Limb (tissue), 2 donors: ENCODE data around the gene KLF9.

Experiments used
- DNase-seq, 2 donors: peaks; one replicate each; pipeline ENCODE4 v3.0.0-alpha.2; 2016; ENCODE audit errors: extremely low spot score in 2 of 2

Gene KLF9

DNA sequence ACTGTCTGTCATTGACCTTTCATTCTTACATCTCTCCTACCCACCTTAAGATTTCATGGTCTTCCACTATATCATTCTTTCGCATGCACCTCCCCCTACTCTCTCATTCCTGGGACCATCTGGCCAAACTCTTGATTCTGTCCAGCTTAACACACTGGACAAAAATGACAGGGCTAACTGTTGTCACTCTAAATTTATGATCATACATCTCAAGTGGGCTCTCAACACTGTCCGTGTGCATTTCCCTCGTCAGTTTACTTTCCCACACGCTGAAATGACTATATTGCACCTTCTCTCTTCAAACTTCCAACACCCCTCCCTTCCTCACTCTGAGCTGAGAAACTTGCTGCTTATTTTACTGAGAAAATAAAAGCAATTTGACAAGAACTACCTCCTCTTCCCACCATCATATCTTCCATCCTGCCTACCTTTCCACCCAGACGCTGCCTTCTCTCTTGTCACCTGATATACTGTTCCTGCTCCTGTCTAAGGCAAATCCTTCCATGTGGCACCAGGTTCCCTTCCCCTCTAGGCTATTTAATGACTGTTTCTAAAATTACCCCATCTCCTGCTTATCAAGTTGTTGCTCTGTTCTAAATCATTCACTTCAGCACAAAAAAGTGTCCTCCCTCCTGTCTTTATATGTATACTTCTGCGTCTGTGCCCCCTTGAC, 8.1 kb upstream of the KLF9 start:
- DNase-seq: no peak

DNA sequence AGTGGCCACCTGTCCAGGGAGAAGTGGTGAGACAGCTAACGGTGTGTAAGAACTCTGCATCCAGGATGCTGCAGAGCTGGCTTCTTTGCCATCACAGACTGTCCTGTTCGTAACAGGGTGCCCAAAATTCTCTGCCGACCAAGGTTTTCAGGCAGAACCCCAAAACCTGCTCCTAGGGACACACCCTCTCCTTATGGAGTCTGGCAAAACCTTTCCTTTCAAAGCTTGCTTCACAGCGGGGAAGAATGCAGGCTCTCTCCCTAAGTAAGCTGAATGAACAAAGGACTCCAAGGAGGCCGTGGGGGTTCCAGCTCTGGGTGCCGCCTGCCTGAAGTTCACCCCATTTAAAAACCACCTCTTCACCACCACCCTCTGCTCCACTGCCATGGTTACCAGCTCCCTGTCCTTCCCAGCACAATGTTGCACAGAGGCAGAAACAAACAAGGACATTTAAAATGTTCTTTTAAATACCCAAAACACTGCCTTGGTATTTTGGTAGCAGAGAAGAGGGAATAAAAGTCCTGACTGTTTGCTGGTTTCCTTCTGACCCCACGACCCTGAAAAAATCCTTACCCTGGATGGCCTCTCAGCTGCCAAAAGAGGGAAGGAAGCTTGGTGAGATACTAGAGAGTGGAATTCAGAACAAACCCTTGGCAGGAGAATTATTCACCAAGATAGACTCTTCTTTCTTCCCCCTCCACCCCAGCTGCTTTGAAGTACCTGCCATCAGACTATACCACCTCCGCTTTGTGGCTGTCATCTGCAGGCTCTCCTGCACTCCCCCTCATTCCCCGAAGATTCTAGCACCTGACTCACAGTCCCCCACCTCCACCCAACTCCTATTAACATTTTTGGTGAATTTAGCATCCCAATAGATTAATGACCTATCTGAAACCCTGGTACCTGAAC, 7.1 kb upstream of the KLF9 start:
- DNase-seq: no peak

GRCh38 chr9:70420441-70421271, 6.2 kb upstream of the KLF9 start:
- peak; percentile 61 to 87 for DNase-seq

- peak; percentile 54 to 83 for DNase-seq
Observed at GRCh38 chr9:70419556-70420440, 5.3 kb upstream of the KLF9 start.

DNA sequence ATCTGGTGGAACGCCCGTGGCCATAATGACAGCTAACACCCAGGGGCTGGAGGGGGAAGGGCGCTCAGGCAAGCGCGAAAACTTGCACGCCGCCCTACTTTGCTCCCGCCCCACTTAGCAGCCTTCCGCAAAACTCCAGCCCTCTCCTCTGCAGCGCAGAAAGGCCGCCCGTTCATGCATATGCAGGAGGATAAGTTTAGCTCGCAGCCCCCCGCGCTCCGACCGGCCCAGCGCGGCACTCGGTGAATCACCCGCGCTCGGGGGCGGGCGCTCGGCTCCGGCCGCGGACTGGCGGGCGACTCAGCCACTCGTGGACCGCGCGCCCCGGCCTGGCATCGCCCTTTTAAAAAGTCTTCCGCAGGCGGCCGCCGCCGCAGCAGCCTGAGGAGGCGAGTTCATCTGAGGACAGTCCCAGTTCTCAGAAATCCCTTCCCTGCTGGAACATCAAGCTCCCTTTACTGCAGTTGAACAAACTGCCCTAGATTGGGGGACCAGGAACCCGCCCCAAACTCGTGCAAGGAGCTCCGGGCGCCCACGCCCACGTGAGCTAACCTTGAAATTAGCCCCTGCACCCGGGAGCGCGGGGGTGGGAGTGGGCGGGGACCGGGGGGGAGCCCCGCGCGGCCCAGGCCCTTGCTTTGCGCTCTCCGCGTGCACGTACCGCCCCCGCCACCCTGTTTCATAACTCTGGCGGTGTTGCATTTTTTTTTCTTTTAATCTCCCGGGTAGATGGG, 4.5 kb upstream of the KLF9 start:
- peak; percentile 89 for DNase-seq

DNA sequence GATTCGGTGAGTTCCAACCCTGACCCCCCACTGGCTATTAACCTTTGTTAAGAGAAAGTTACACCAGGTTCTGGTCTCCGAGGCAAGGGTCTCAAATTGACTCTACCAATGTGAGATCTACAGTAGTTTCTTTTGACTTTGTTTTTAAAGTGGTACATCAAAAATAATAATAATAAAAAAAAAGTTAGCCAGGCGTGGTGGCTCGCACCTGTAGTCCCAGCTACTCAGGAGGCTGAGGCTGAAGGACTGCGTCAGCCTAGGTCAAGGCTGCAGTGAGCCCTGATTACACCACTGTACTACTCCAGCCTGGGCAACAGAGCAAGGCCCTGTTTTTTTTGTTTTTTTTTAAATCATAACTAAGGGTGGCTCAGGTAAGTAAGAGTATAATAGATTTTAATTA, 1.0 kb upstream of the KLF9 start:
- no peak for DNase-seq

DNA sequence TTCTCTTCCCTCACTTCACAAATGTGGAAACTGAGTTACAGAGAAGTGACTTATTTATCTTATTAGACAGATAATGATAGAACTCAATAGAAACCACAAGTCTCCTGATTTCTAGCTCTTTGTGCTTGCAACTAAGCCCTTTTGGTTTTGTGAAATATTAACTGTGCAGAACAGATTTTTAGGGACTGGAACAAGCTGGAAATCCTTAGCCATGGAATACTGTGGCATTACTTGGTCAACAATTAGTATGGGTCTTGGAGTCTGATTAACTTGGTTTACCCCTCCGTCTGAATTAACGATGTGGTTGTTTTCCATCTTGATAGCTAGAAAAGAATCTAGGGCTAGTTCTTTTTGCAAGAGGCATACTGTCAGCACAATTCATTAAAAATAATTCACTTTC, 584 bp upstream of the KLF9 start:
- DNase-seq: no peak

DNA sequence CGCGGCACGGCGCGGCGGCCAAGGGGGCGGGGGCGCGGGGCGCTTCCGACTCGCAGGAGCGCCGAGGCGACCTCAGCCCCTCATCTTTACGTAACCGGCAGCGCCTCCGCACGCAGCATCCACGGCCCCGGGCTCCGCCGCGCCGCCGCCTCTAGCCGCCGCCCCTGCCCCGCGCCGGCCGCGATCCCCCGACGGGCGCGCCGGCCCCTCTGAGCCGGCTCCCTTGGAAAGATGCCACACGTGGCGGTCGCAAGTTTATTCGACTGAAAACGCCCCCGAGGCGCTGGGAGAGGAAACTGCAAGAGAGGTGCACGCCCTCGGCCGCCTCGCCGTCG, 1.0 kb downstream of the KLF9 start:
- no peak for DNase-seq

DNA sequence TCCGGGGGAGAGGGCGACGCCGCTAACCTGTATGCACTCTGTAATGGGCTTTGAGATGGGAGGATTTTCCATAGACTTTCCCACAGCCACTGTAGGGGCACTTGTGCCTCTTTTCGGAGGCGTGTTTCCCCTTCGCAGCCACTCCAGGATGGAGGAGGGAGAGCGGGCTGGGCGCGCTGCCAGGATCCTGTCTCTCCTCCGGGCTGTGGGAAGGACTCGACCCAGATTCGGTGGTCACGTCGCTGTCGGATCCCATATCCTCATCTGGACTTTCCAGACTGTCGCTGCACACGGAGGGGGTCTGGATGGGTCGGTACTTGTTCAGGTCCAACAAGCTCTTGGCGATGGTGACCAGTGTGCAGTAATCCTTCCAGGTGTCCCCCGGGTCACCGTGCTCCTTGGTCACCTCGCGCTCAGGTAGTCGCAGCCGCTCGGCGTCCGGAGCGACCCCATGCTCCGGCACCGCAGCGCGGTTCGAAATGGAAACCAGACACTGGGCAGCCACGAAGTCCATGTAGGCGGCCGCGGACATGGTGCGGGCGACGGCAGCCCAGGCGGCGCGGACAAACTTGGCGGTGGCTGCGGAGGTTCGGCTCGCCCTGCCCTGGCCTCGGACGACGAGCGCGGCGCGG, 1.5 kb downstream of the KLF9 start:
- peak; percentile 44 to 85 for DNase-seq

DNA sequence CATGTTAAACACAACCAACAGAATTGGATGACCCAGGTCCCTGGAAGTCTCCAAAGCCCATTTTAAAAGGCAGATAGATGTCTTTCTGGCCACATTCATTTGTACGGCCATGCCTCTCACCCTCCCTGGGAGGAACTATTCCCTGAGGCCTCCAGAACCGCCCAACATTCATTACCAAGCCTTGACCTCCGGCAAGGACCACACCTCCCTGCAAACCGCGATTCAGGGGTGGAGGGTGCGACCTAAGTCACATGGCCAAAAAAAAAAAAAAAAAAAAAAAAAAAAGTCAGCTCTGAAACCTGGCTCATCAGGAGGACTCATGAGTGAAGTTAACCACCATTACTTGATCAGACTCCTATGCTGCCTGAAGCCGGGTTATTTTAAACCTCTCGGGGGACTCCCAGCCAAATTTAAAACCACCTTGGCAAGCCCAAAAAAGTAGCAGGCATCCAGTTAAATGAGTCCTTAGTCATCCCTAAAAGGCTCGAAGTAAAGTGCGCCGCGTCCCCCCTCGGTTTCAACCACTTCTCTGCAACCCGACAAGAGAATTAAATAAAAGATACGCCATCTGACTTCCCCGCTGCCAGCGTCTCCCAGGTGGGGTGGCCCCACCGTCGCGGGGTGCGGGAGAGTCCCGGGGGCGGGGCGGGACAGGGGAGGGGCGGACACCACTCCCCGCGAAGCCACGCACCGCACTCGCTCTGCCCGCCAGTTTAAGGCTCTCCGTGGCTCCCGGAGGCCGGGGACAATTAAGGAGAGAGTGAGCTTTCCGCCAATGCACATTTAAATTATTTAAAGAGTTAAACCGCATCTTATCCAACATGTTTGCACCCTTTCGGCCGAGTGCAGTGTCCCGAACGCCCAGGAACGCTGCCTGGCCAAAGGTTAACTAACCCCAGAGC, 2.3 kb downstream of the KLF9 start:
- peak in 1 of 2 donors; percentile 54 for DNase-seq

DNA sequence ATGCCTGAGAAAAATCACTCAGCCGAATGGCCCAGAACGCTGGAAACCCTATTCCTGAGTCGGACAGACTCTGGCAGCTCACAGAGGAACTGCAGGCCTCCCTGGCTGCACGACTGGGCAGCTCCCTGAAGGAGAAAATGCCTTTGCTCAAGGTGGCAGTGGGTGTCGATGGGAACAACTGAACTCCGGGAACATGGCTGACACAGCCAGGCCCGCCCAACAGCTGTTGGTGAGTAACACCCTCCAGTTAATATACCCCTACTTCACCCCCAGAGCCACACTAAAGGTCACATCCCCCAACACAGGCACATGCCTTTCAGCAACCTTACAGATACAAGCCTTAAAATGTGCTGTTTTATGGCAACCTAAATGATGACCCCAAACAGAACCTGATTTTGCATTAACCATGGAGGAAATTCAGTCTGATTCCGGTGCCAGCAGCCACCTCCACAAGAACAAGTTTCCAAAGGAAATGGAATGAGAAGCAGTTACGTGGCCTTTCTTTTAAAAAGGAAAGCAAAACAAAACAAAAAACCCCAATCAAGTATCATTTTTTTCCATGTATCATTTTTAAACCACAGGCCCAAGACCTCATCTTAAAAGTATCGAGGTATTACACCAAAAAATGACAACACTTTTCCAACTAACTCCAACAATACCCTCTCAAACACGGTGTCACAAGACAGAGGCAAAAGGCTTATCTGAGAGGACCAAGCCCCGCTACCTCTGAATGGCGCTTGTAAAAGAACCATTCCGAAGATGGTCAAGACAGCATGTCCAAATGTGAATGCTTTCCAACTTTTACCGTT, 3.1 kb downstream of the KLF9 start:
- DNase-seq: no peak

DNA sequence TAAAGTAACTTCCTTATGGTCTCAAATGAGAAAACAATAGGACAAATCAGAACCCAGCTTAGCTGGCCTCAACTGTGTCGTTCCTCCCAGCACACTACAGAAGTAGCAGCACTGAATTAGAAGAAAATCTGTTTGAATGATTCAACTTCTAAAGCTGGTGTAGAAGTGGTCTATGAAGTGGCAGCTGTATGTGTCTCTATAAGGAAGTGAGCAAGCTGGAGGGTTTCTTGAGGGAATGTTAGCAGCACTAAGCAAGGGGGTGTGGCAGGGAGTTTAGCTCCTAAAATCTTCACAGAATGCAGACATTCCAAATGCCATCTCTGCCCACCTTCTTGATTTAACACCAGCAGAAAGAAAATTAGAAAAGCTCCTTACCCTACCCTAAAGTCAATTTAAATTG, 4.1 kb downstream of the KLF9 start:
- DNase-seq: no peak

GRCh38 chr9:70409800-70410199, 4.7 kb downstream of the KLF9 start:
- DNase-seq: no peak

- DNase-seq: no peak
Observed at GRCh38 chr9:70409280-70409679, 5.2 kb downstream of the KLF9 start.

DNA sequence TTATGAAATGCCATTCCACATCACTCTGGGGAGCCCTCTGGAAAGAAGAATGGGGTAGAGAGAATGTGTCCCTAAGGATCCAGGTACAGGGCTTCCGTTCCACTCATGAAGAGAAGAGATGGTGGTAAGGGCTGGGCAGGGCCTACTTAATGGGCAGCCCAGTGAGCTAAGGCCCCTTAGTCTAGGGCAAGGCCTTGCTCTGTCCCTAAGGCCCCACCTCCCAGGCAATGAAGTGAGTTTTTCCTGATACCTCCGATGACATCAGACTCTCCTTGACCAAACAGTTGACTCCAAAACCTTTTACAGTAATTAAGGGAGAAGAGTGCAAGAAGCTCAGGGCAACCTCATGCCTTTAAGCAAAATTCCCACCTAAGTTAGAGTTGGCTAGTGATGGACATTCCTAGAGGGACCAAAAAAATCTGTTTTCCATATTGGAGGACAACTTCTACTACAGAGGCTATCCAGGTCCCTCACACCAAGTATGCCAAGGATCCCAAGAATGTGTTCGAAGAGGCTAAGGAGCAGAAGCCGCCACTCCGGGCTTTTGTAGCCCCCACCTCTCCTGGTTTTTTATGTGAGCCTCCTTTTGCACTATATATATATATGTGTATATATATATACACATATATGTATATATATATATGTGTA, 5.9 kb downstream of the KLF9 start:
- no peak for DNase-seq

DNA sequence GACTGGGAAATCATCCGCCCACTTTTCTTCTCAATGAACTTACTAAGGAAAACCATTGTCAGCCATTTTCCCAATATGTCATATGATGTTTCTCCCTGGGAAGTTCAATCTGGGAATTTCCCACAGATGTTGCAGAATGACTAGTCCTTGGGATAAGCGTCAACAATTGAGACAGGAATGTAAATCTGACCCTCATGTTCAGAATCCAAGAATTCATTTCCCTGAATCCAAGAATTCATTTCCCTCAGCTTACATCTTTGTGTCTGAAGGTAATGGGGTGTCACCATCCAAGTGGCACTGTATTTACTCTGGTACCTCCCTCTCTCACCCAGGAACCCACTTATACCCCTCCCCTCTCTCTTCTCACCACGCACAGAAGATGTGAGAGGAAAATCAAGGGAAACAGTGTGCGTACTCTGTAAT, 7.4 kb downstream of the KLF9 start:
- no peak for DNase-seq

DNA sequence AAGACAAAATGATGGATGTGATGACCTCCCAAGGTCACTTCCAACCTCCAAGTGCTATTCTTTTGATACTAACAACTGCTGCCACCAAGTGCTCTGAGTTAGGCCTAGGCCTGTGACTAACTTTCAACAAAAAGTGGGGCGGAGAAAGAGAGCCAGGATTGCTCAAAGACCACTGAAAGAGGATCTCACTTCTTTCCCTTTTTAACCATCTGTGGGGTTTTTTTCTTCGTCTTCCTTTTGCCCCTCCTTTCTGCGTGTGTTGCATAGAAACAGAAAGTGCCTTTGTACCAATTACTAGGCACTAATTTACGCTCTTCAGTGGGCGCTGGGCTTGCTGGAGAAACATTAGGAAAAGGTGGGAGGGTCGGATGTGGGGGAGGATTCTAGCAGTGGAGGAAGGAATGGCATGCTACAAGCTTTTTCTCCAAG, 8.0 kb downstream of the KLF9 start:
- DNase-seq: no peak
